Peyer's patch (tissue), 4 donors: ENCODE measurements around the gene C1orf105. TPM values are rescaled to one million over a fixed set of nuclear protein-coding genes. Genes with fewer than 3 reads are reported as not detected.

Experiments
- DNase-seq, 3 donors: peaks; one replicate each; pipeline ENCODE4 v3.0.0-alpha.2; 2017 to 2019
- H3K27ac ChIP-seq, 4 donors: fragments of 200-600 bp; sonication (generic); one replicate each; pipeline ENCODE4 v1.5.1; 2016 to 2019
- H3K27me3 ChIP-seq, 2 donors: fragments of 200-600 bp; sonication (generic); one replicate each; pipeline ENCODE4 v1.5.1; 2019
- H3K36me3 ChIP-seq, 3 donors: fragments of 200-600 bp; sonication (generic); one replicate each; pipeline ENCODE4 v1.5.1; 2016 to 2019
- H3K4me1 ChIP-seq, 4 donors: fragments of 200-600 bp; sonication (generic); one replicate each; pipeline ENCODE4 v1.5.1; 2016 to 2019
- H3K4me3 ChIP-seq, 4 donors: fragments of 200-600 bp; sonication (generic); 1 replicate in 3 of 4; 2 replicates in 1 of 4; pipeline ENCODE4 v1.5.1; 2016 to 2019; ENCODE audit warnings: mild to moderate bottlenecking in 1 of 4
- H3K9me3 ChIP-seq, 4 donors: fragments of 200-600 bp; sonication (generic); one replicate each; pipeline ENCODE4 v1.5.1; 2016 to 2019; ENCODE audit warnings: mild to moderate bottlenecking in 1 of 4
- CTCF ChIP-seq, 6 experiments: fragments of 450-650 bp in 4 of 6; fragments of 200-600 bp in 2 of 6; sonication (generic) in 1 of 6; IDR thresholded peaks; one replicate each; pipeline ENCODE4 v1.5.1; 2017 to 2019; ENCODE audit warnings: antibody characterized with exemption in 6 of 6, mild to moderate bottlenecking in 3 of 6, moderate library complexity in 1 of 6
- POLR2A ChIP-seq, 2 donors: fragments of 450-650 bp; IDR thresholded peaks; one replicate each; pipeline ENCODE4 v1.5.1; 2017; ENCODE audit warnings: antibody characterized with exemption in 2 of 2, mild to moderate bottlenecking in 2 of 2, moderate library complexity in 2 of 2
- total RNA-seq, 4 donors: library from RNA; depleted of rRNA; stranded (reverse); fragments of >200 nt; gene quantifications; one replicate each; pipeline ENCODE4 v1.1.0, GENCODE V29; 2016

Gene C1orf105
- total RNA-seq, 4 donors from 2014 or later: not detected

GRCh38 chr1:172451002-172451443 is 30.5 kb downstream of the C1orf105 start:
- Histone ChIP-seq H3K36me3 (no peaks in the 10 kb centered on the region), H3K27ac (peak overlapping the region in 3 of 4 donors; percentile 60 to 87 (median 82)), H3K27me3 (no peaks in the 10 kb centered on the region), H3K9me3 (no peaks in the 10 kb centered on the region), H3K4me3 (no peak overlapping the region), H3K4me1 (peaks cover 0 to 26% (median 2%) of the 10 kb centered on the region in 4 donors)
- DNase-seq: peak in 2 of 3 donors; percentile 52 to 55
- TF ChIP-seq POLR2A (IDR thresholded peaks at IDR 0.05) (no peak), CTCF (IDR thresholded peaks at IDR 0.05) (no peak)

- Histone ChIP-seq H3K9me3 (no peaks in the 10 kb centered on the region), H3K4me3 (no peak overlapping the region), H3K27ac (no peak overlapping the region), H3K36me3 (no peaks in the 10 kb centered on the region), H3K4me1 (peaks cover 0 to 26% (median 2%) of the 10 kb centered on the region in 4 donors), H3K27me3 (no peaks in the 10 kb centered on the region)
- TF ChIP-seq POLR2A (IDR thresholded peaks at IDR 0.05): no peak
- no peak for TF ChIP-seq CTCF (IDR thresholded peaks at IDR 0.05)
- DNase-seq: no peak
These were observed 32.2 kb downstream of the C1orf105 start for GRCh38 chr1:172452536-172453152.

GRCh38 chr1:172453153-172453545 is 32.7 kb downstream of the C1orf105 start:
- no peak overlapping the region for H3K4me3 ChIP-seq
- no peaks in the 10 kb centered on the region for H3K27me3 ChIP-seq
- DNase-seq: no peak
- H3K9me3 ChIP-seq: no peaks in the 10 kb centered on the region
- TF ChIP-seq POLR2A (IDR thresholded peaks at IDR 0.05): no peak
- TF ChIP-seq CTCF (IDR thresholded peaks at IDR 0.05): no peak
- no peak overlapping the region for H3K27ac ChIP-seq
- H3K36me3 ChIP-seq: no peaks in the 10 kb centered on the region
- peaks cover 0 to 26% (median 2%) of the 10 kb centered on the region in 4 donors for H3K4me1 ChIP-seq

GRCh38 chr1:172453607-172454006 is 33.1 kb downstream of the C1orf105 start:
- DNase-seq: no peak
- peaks cover 0 to 24% (median 2%) of the 10 kb centered on the region in 4 donors for H3K4me1 ChIP-seq
- H3K27me3 ChIP-seq: no peaks in the 10 kb centered on the region
- no peaks in the 10 kb centered on the region for H3K9me3 ChIP-seq
- H3K4me3 ChIP-seq: no peak overlapping the region
- TF ChIP-seq CTCF (IDR thresholded peaks at IDR 0.05) (no peak), POLR2A (IDR thresholded peaks at IDR 0.05) (no peak)
- no peaks in the 10 kb centered on the region for H3K36me3 ChIP-seq
- no peak overlapping the region for H3K27ac ChIP-seq

GRCh38 chr1:172455451-172455850 is 35.0 kb downstream of the C1orf105 start:
- H3K27me3 ChIP-seq: no peaks in the 10 kb centered on the region
- no peak overlapping the region for H3K27ac ChIP-seq
- H3K36me3 ChIP-seq: no peaks in the 10 kb centered on the region
- no peak for DNase-seq
- peaks cover 0 to 10% (median 0%) of the 10 kb centered on the region in 4 donors for H3K4me1 ChIP-seq
- no peaks in the 10 kb centered on the region for H3K9me3 ChIP-seq
- H3K4me3 ChIP-seq: no peak overlapping the region
- TF ChIP-seq POLR2A (IDR thresholded peaks at IDR 0.05) (no peak), CTCF (IDR thresholded peaks at IDR 0.05) (no peak)
